Measurements from ENCODE around the gene APBA2.

The APBA2 gene

DNA sequence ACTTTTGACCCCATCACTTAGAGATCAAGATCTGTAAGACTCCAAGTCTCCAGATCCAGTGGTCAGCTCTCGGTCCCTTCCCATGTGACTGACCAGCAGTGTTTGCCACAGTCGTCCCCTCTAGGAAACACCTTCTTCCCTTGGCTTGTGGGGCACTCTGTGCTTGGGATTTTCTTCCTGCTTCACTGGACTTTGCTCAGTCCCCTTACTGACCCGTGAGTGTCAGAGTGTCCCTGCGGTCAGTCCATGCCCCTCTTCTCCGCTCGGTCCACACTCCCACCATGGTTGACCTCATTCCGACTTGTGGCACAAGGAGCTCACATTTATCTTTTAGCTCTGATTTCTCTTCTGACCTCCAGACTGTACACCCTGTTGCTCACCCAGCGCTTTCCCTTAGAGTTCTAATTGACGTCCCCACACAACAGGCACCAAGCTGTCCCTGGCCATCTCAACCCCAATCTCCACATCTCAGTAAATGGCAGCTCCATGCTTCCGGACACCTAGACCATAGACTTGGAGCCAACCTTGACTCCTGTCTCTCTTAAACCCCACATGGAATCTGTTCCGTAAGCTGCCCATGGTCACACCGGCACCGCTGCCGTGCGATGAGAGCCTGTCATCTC is 67.9 kb downstream of the APBA2 start:
- no peak for DNase-seq
- Histone ChIP-seq H2AFZ (ENCODE audit: low read depth, low read length) (no peak overlapping the region), H3K27me3 (ENCODE audit: insufficient read depth, low read length, poor library complexity) (peaks cover 3% of the 10 kb centered on the region), H3K27ac (ENCODE audit: low read length) (no peak overlapping the region), H3K9me3 (ENCODE audit: insufficient read depth, low read length, severe bottlenecking) (no peaks in the 10 kb centered on the region), H3K4me1 (ENCODE audit: insufficient read depth, low read length) (peaks cover 12% of the 10 kb centered on the region), H3K4me2 (ENCODE audit: insufficient read depth, low read length) (no peak overlapping the region), H3K4me3 (ENCODE audit: low read depth in 1 of 2, low read length in 2 of 2) (no peak overlapping the region), H3K79me2 (ENCODE audit: insufficient read depth, low read length) (no peaks in the 10 kb centered on the region), H3K36me3 (ENCODE audit: insufficient read depth, low read length) (no peaks in the 10 kb centered on the region), H3K9ac (ENCODE audit: low read depth, low read length) (no peak overlapping the region), H4K20me1 (ENCODE audit: insufficient read depth, low read length) (peaks cover 4% of the 10 kb centered on the region; the same call in 1 of the 2 replicates)
- no peak for ATAC-seq (ENCODE audit: insufficient read depth, low read depth)
- TF ChIP-seq, protein P1, sequence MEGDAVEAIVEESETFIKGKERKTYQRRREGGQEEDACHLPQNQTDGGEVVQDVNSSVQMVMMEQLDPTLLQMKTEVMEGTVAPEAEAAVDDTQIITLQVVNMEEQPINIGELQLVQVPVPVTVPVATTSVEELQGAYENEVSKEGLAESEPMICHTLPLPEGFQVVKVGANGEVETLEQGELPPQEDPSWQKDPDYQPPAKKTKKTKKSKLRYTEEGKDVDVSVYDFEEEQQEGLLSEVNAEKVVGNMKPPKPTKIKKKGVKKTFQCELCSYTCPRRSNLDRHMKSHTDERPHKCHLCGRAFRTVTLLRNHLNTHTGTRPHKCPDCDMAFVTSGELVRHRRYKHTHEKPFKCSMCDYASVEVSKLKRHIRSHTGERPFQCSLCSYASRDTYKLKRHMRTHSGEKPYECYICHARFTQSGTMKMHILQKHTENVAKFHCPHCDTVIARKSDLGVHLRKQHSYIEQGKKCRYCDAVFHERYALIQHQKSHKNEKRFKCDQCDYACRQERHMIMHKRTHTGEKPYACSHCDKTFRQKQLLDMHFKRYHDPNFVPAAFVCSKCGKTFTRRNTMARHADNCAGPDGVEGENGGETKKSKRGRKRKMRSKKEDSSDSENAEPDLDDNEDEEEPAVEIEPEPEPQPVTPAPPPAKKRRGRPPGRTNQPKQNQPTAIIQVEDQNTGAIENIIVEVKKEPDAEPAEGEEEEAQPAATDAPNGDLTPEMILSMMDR (IDR thresholded peaks at IDR 0.05; ENCODE audit: borderline replicate concordance, extremely low read depth, low read length, poor library complexity, severe bottlenecking), result no peak
- no peak for TF ChIP-seq EZH2 (IDR thresholded peaks at IDR 0.05; ENCODE audit: borderline replicate concordance, low read depth, low read length, severe bottlenecking)

DNA sequence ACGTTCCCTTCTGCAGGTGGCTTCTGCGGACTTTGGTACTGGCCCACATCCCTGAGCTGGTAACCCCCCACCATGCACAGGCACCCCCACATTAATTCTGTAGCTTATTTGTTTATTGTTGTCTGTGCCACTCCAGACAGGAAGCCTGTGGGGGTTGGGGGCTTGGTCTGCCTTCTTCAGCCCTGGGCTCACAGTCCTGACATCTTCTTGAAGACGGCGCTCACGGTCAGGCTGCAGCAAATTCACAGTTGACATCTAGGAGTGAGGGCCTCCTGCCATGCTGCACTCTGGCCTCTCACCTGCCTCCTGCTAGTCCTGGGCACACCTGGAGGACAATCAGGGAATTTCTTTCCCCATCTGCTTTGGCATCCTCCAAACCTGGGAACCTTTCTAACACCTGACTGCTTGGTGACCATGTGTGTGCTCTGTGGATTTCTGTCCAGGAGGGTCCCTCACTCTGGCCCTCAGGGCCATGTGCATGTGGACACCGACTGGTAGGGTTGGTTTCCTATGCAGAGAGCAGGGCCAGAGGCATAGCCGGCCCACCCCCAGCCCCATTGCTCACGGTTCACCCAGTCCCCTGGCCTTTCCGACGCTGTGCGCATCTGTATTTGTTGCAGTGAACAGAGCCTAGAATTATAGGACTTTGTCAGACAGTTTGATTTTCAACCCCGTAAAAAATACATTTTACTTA is 68.8 kb downstream of the APBA2 start:
- Histone ChIP-seq H3K9ac (ENCODE audit: low read depth, low read length) (no peak overlapping the region), H4K20me1 (ENCODE audit: insufficient read depth, low read length) (peaks cover 4% of the 10 kb centered on the region; the same call in 1 of the 2 replicates), H3K27me3 (ENCODE audit: insufficient read depth, low read length, poor library complexity) (peaks cover 3% of the 10 kb centered on the region), H3K36me3 (ENCODE audit: insufficient read depth, low read length) (no peaks in the 10 kb centered on the region), H3K79me2 (ENCODE audit: insufficient read depth, low read length) (no peaks in the 10 kb centered on the region), H3K4me2 (ENCODE audit: insufficient read depth, low read length) (no peak overlapping the region), H3K9me3 (ENCODE audit: insufficient read depth, low read length, severe bottlenecking) (no peaks in the 10 kb centered on the region), H2AFZ (ENCODE audit: low read depth, low read length) (no peak overlapping the region), H3K4me3 (ENCODE audit: low read depth in 1 of 2, low read length in 2 of 2) (no peak overlapping the region), H3K4me1 (ENCODE audit: insufficient read depth, low read length) (peaks cover 8% of the 10 kb centered on the region; the same call in 1 of the 2 replicates), H3K27ac (ENCODE audit: low read length) (no peak overlapping the region)
- TF ChIP-seq, protein P1 (IDR thresholded peaks at IDR 0.05; ENCODE audit: borderline replicate concordance, extremely low read depth, low read length, poor library complexity, severe bottlenecking), result no peak
- DNase-seq (no peak), ATAC-seq (ENCODE audit: insufficient read depth, low read depth) (no peak)

DNA sequence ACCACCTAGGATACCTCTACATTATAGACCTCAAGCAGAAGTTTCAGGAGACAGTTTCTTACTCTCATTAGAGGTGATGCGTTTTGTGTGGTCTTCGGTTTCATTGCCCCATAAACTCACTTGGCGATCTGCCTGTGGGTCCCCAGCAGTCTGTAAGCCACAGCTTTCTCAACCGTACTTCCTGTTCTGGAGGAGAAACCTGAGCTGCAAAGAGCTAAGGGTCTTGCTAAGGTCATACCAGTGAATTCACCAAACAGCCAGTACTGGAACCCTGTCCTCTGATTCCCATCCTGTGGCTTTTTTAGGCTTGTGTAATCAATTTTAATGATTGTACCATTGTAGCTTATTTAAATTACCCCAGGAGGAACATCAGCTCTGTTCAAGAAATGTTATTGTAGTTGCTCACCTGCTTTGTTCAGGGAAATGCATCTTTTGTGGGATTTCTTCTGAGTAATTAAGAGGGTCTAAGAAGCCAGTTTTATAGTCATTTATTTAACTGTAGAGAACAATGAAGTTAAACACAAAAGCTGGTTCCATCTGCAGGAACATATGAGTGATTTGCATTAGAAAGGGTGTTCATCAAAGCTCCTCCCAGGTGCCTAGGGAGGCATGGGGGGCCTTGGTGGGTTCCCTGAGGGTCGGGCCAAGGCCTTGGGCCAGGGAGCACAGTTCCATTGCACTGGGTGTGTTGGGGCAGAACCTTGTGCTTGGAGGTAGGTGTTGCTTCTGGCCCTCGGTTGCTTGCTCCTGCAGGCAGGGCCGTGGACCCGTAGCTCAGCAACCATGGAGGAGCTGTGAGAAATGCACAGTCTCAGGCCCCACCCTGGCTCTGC is 69.6 kb downstream of the APBA2 start:
- H3K27me3 ChIP-seq (ENCODE audit: insufficient read depth, low read length, poor library complexity), result peaks cover 3% of the 10 kb centered on the region
- peaks cover 4% of the 10 kb centered on the region; the same call in 1 of the 2 replicates for H4K20me1 ChIP-seq (ENCODE audit: insufficient read depth, low read length)
- no peak overlapping the region for H3K9ac ChIP-seq (ENCODE audit: low read depth, low read length)
- H3K4me1 ChIP-seq (ENCODE audit: insufficient read depth, low read length), result peaks cover 8% of the 10 kb centered on the region; the same call in 1 of the 2 replicates
- H3K36me3 ChIP-seq (ENCODE audit: insufficient read depth, low read length), result no peaks in the 10 kb centered on the region
- TF ChIP-seq EZH2 (IDR thresholded peaks at IDR 0.05; ENCODE audit: borderline replicate concordance, low read depth, low read length, severe bottlenecking), result no peak
- TF ChIP-seq, protein P1 (IDR thresholded peaks at IDR 0.05; ENCODE audit: borderline replicate concordance, extremely low read depth, low read length, poor library complexity, severe bottlenecking), result no peak
- H3K79me2 ChIP-seq (ENCODE audit: insufficient read depth, low read length), result no peaks in the 10 kb centered on the region
- H3K9me3 ChIP-seq (ENCODE audit: insufficient read depth, low read length, severe bottlenecking), result no peaks in the 10 kb centered on the region
- no peak overlapping the region for H2AFZ ChIP-seq (ENCODE audit: low read depth, low read length)
- no peak overlapping the region for H3K4me3 ChIP-seq (ENCODE audit: low read depth in 1 of 2, low read length in 2 of 2)
- ATAC-seq (ENCODE audit: insufficient read depth, low read depth), result peak; percentile 66
- H3K27ac ChIP-seq (ENCODE audit: low read length), result no peak overlapping the region
- no peak overlapping the region for H3K4me2 ChIP-seq (ENCODE audit: insufficient read depth, low read length)
- peak; percentile 19 for DNase-seq

Data from DND-41 (cell line).